ENCODE measurements around the gene SLC22A3.
"Not testable (repeated sequence)": the region's sequence is repeated elsewhere in the genome, so short reads cannot be mapped to it uniquely, and the experiment has no call there.

Gene SLC22A3

DNA sequence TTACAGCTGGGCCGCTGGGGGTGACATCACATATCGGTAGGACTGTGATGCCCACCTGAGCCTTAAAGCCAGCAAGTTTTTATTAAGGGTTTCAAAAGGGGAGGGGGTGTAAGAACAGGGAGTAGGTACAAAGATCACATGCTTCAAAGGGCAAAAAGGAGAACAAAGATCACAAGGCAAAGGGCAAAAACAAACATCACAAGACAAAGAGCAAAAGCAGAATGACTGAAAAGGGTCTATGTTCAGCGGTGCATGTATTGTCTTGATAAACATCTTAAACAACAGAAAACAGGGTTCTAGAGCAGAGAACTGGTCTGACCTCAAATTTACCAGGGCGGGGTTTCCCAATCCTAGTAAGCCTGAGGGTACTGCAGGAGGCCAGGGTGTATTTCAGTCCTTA, 101.6 kb downstream of the SLC22A3 start:
- not testable (repeated sequence) for DNase-seq

DNA sequence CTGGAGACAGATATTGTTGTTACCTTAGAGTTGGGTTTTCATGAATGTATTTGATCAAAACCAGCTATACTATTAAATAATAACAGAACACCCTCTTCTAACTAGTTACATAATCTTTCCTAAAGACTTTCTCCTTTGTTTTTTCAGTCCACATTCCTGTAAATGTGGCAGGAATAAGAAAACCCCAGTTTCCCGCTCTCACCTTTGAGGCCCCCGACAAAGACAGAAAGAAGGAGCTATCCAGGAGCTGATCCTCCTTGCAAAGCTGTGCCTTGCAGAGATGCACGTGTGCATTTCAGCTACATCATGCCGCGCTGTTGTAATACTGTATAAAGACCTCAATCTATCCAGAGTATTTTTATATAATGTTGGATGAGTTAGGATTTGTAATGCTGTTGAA, 102.7 kb downstream of the SLC22A3 start:
- DNase-seq, result no peak

DNA sequence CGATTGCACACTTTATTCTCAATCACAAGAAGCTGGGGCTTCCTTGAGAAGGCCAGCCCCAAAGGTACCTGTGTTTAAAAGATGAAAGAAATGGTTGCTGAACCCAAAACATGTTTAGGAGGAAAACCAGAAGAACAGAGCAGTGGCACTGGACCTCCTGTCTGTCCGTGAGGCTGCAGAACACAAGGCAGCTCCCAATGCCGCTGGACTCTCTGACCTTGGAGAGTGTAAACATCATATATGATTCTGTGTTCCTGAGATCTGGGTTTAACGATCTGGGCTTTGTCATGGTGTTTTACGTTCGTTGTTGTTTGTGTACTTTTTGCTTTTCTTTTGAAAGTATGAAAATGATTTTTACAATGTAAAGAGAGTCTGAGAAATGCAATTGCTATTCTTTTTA, 106.1 kb downstream of the SLC22A3 start:
- no peak for DNase-seq

DNA sequence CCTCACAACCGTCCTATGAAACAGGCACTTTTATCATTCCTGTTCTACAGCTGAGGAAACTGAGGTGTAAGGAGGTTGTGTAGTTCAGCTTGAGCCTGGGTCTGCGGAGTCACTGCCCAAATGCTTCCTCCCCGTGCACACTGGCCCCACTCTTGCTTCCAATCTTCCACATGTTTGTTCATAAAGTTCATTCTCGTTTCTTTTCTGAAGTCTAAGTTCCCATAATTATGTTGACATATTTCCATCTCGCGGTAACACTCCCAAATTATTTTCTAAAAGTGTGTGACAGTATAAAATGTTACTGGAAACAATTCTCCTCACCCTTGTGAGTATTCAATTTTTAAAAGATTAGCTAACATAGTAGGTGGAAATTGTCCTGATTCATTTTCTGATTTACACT, 106.9 kb downstream of the SLC22A3 start:
- DNase-seq, result no peak

DNA sequence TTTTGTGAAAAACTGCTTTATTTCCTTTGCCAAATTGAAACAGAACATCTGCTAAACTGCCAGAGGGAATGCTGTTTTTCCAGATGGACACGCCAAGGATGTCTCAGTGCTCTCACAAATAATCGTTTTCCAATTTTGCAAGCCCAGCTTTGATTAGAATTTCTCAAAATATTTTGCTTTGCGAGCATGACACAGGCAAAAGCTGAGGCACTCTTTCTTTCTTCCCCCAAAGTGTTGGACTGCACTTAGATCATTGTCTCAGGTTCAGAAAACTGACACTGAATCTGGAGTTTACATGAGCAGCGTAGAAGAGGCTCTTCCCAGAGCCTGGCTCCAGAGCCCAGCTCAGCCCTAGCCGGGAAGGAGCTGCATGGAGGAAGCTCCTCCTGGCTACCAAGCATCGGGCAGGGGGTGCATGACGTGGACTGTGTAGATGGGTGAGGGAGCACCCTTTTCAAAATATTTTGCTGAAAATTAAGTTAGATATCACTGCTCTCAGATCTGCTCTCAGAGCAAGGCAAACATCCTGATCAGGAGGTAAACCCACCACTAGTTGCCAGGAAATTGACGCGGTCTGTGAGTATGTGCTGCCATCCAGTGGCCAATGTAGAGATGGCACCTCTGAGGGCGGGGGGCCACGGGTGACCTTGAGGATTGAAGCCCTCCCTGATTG, 107.5 kb downstream of the SLC22A3 start:
- peak; percentile 58 for DNase-seq

DNA sequence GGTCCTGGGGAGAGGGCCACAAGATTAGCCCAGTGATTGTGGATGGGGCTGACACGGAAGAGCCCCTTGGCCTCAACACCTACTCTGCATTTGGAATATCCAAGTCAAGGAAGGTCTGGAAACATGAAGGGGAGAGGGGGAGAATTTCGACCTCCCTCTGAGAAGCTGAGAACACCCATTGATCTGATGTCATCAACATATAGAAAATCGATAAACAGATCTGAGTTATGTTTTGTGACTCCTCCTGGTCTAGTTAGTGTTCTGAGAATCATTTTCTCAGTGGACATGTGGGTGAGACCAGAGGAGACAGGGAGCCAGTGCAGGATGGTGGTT, 108.0 kb downstream of the SLC22A3 start:
- DNase-seq, result no peak

DNA sequence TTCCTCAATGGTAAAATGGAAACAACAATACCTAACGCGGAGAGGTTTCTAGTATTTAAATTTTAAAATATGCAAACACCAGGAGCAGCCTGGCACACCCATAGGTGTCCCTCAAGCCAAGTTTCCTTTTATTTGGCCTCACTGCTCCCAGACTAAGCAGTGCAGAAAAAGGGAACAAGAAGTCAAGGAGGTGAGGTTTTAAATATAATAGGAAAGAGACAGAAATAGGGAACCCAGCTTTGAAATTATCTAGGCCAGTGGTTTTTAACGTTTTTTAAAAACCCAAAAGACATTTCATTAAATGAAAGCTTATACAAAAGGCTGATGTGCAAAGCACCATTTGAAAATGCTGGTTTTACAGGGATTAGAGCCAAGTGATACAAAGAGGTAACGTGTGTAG, 109.6 kb downstream of the SLC22A3 start:
- no peak for DNase-seq

DNA sequence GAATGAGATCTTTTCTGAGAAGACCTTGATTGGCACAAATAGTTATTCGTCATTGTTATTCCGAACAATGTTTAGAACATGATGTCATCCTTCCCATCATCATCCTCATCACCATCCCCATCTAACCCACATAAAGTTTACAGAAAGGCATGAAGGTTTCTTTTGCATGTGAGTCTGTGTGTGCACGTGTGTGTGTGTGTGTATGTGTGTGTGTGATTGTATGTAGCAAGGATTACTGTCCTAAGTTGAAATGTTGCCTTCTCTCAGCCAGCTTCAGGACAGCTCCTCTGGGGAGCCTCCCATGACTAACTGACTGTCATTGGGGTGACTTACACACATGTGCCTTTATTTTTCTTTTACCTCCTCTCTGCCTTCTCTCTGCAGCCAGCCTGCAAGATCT, 113.5 kb downstream of the SLC22A3 start:
- peak; percentile 8 for DNase-seq

DNA sequence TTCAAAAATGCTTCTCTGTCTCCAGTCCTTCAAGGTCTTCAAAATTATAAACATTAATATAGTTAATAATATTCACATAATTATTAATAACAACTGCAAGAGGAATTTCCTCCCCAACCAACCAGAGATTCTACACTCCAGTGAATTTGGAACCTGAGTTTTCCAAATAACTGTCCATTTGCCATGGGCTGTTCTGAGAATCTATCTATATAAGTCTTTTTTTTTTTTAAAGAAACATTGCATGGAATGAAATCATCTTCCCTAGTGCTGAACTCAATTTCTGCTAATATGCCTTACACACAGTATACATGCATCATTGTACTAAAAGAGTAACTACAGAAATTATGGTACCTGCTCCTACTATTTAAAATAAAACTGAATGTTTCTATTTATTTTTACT, 113.9 kb downstream of the SLC22A3 start:
- no peak for DNase-seq

DNA sequence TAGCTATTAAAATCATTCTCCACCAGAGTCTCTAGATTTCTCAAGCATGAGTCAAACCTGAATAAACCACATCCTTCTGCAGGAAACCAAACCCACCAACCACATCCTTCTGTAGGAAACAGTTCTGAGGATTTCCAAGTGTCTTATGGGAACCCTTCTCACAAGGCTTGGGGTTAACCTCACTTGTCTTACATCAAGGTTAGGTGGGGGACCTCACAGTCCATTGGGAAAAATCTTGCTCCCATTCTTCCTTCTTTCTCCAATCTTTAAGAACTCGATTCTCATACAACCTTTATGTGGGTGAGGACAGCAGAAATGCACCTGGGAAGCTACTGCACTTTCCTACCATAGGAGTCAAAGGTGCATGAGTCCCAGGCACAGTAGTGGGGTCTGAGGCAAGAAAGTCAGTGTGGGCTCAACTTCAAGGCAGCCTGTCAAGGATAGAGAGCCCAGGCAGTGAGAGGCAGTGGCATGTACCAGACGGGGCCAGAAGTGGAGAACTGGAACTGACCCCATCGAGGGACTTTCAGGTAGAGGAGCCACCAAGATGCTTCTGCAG, 114.5 kb downstream of the SLC22A3 start:
- DNase-seq, result peak; percentile 84

DNA sequence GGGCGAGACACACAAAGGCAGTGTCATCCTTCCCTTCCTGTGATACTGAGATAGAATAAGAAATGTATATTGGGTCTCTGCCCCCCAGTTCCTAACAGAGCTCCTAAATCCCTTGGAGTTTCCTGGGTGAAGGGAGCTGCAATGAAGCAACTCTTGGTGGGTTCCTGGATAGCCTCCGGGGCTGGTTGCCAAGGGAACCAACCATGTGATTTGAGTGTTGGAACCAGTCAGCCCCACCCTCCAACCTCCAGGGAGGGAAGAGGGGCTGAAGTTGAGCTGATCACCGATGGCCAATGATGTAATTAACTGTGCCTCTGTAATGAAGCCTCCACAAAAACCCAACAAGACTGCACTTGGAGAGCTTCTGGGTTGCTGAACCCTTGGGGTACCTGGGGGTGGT, 116.6 kb downstream of the SLC22A3 start:
- no peak for DNase-seq

DNA sequence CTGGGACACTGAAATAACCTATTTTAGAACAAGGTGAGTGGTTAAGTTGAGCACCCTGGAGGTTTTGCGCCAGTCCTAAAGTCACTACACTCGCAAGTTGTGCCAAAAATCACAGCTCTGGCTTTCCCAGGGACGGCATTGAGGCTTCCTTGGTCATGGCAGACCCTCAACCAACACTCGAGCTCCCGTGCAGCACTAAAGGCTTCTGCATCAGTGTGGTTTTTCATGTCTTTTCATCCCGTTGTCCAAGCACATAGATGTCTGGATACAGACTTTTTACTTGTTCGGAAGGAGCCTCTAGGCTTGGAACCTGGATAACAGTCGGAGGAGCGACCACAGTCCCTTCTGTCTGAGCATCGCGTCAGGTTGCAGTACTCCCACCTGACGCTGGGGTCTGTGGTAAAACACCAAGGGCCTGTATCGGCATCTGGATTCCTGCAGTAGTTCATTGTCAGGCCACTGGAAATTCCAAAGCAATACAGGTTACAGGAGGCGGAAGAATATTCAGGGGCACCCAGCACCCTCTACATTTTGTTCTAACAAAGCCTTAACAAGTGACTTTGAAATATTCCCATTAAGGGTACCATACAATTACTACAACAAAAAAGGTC, 119.2 kb downstream of the SLC22A3 start:
- not testable (repeated sequence) for DNase-seq

DNA sequence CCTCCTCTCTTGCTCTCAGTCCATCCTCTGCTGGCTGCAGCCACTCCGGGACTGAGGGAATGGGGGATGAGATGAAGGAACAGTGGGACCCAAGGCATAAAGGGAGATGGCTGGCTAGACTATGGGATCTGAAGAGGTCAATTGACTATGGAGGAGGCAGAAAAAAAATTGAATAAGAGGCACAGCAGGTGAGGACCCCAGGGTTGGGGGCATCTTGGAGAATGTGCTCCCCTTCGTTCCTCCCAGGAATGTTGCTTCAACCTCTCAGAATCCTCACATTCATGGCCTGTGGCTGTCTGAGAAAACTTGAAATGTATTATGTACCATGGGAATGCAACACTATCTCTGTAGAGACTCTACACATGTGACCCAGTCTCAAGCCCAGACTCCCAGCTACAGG, 121.0 kb downstream of the SLC22A3 start:
- no peak for DNase-seq

DNA sequence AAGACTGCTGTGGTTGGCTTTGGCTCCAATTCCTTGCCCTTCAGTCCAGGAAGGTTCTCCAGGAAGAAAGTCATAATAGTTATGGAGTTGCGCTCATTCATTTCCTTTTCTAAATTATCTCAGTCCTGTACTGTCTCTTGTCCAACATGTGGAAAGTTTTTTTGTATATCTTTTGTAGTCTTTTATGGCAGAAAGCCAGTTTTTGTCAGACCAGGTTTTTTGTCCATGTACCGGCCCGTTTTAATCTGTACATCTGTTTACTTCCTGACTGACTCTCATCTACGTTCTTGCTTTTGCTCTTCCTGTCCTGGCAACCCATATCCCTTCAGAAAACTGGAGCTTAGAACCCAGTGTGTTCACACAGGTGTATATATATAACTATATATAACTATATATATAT, 127.9 kb downstream of the SLC22A3 start:
- DNase-seq, result not testable (repeated sequence)

DNA sequence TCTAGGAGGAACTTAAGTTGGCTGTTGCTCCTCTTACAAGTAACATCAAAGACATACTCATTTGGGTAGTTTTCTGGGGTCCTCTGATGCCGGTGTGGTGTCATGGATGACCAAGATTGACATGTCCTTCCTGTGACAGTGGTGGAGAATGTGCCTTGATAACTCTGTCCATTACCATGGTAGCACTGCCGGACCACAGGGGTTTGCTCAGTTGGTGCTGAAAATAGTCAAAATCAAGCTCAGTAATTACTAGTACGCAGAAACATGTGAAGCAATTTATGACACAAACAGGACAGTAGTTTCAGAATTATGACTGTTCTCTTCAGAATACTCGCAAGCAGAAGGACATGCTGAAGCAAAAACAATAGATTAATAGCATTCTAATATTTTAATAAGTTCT, 128.9 kb downstream of the SLC22A3 start:
- not testable (repeated sequence) for DNase-seq

DNA sequence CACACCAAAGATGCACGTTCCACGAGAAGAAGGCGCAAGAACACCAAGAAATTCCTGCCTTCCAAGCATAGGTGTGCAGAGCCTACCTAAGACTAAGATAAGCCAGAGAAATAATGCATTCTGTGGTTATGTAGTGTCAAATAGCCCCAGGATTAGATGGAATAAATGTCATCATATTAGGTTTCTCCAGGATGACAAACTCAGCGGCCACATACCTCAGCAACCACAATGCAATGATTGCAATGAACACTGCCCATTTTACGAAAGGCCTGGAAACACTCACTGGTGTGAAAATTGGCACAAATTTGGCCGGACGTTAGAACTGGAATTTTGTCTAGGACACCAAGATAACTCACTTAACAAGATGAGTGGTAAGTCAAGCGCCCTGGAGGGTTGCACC, 129.7 kb downstream of the SLC22A3 start:
- peak; percentile 7 for DNase-seq

DNA sequence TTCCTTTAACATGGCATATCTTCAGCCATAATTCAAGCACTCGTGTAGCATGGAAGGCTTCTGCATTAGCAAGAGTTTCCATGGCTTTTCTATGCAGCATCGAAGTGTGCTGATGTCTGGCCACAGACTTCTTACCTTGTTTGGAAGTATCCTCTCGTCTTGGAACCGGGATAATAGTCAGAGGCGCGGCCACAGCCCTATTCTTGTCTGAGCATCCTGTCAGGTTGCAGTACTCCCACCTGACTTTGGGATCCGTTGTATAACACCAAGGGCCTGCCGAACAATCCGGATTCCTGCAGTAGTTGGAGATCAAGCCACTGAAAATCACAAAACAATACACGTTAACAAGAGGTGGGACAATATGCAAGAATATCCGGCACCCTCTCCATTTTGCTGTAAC, 138.9 kb downstream of the SLC22A3 start:
- no peak for DNase-seq

DNA sequence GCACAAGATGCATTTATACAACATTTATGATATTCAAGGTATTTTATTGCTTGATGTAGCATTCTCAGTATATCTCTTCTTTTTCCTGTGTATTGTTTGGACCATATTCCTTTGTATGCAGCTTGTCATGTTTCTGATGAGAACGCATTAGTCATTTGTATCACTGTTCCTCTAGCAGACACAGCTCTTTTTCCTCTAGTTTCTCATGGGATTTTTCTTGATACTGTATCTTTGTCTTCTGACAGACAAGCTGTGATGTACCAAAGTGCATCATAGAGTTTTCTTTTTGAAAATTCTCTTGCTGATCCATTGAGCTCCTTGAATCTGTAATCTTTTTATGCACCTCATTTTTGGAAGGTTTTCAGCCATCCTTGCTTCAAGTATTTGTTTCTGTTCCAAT, 140.9 kb downstream of the SLC22A3 start:
- DNase-seq, result no peak

DNA sequence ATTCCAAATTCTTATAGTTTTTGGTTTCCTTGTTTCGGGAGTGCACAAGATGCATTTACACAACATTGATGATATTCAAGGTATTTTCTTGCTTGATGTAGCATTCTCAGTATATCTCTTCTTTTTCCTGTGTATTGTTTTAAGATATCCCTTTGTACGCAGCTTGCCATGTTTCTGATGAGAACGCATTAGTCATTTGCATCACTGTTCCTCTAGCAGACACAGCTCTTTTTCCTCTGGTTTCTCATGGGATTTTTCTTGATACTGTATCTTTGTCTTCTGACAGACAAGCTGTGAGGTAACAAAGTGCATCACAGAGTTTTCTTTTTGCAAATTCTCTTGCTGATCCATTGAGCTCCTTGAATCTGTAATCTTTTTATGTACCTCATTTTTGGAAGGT, 146.4 kb downstream of the SLC22A3 start:
- no peak for DNase-seq

DNA sequence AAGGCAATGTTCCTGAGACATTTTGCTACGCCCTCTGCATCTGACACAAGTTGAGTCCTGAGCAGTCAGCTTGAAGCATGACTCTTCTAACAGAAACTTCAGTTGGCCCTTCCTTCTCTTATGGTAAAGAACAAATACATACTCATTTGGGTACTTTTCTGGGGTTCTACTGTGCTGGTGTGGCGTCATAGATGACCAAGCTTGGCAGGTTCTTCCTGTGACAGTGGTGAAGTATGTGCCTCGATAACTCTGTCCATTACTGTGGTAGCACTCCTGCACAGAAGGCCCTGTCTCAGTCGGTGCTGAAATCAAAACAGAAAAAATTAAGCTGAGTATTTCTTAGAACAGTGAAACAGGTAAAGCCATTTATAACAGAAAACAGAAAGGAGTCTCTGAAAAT, 152.5 kb downstream of the SLC22A3 start:
- DNase-seq, result no peak
